ENCODE results near the gene TNFSF8.

Gene TNFSF8

DNA sequence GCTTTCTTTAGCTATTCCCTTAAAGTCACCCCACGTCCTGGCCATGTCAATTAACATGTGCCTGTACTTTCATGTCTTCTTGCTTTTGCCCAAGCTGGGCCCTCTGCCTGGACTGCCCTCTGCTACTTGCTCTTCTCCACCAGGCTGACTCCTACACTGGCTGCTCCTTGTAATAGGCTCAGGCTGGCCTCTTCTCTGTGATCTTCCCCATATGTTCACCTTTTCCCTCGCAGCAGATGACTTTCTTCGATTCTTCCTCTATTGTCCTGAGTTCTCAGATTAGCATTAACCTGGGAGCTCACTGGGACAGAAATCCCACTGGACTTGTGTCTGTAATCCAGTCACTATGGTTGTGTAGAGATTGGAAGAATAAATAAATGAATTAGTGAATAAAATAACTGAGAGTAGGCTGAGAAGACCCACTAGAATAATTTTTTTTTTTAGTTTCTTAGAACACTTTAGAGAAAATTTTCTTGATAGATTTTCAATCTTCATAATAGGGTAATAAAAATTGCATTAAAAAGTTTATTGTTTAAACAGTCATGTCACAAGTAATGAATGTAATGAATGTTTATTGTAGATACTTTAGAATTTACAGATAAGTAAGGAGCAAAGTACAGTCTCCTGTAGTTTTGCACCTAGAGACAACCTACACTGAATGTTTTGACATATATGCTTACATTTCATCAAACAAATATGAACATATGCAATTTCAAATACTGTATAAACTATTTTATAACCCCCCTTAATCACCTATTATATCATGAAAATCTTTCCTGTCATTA lies 77.1 kb downstream of the TNFSF8 start:
- H3K4me3 ChIP-seq (ENCODE audit: low read length), result no peak overlapping the region
- TF ChIP-seq, protein P1, sequence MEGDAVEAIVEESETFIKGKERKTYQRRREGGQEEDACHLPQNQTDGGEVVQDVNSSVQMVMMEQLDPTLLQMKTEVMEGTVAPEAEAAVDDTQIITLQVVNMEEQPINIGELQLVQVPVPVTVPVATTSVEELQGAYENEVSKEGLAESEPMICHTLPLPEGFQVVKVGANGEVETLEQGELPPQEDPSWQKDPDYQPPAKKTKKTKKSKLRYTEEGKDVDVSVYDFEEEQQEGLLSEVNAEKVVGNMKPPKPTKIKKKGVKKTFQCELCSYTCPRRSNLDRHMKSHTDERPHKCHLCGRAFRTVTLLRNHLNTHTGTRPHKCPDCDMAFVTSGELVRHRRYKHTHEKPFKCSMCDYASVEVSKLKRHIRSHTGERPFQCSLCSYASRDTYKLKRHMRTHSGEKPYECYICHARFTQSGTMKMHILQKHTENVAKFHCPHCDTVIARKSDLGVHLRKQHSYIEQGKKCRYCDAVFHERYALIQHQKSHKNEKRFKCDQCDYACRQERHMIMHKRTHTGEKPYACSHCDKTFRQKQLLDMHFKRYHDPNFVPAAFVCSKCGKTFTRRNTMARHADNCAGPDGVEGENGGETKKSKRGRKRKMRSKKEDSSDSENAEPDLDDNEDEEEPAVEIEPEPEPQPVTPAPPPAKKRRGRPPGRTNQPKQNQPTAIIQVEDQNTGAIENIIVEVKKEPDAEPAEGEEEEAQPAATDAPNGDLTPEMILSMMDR (conservative IDR thresholded peaks at IDR 0.05; ENCODE audit: low read depth, low read length), result no peak
- no peak for DNase-seq (ENCODE audit: low read depth)

DNA sequence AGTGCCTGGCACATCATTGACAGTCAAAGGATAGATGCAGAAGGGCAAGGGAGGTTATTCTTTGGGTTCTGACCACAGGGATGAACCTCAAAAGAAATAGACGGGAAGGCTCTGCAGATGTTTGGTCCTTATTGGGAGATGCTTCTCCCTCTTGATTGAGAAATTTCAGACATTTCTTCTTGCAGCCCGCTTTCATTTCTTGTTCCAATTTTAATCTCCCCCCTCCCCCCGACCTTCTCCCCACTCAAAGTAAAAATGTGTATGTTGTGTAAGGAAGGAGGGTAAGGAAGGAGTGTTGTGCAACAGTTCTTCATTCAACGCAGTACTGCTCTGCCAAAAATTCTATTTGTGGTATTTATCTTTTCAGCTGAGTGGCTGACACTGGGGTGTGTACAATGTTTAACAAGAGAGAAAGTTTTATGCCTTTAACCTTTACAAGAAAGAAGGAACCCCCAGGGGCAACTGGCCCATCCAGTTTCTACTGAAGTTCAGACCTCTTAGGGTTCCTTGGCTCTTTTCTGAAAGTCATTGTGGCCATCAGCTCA lies 78.3 kb downstream of the TNFSF8 start:
- TF ChIP-seq, protein P1 (conservative IDR thresholded peaks at IDR 0.05; ENCODE audit: low read depth, low read length), result no peak
- no peak overlapping the region for H3K4me3 ChIP-seq (ENCODE audit: low read length)
- no peak for DNase-seq (ENCODE audit: low read depth)

DNA sequence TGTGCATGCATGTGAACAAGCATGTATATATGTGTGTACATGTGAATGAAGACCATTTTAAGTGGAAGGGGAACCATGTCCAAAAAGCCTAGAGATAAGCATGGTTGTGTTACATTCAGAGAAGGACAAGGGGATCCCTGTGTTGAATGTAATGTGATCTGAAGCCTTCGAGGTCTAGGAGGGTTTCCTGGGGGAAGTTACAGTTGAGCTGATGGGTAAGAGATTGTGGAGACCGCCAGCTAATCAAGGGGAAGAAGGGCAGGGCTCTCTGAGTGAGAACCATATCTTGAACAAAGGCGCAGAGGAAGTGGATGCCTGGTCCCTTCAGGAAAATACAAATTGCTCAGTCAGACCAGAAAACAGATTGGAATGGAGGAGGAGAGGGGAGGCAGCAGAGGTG lies 79.1 kb downstream of the TNFSF8 start:
- no peak overlapping the region for H3K4me3 ChIP-seq (ENCODE audit: low read length)
- DNase-seq (ENCODE audit: low read depth), result no peak
- TF ChIP-seq, protein P1 (conservative IDR thresholded peaks at IDR 0.05; ENCODE audit: low read depth, low read length), result no peak
